Aorta (tissue), 5 donors: ENCODE data around the gene C5orf24. TPM values are rescaled to one million over a fixed set of nuclear protein-coding genes. Genes with fewer than 3 reads are reported as not detected.
"Not testable (repeated sequence)": the region's sequence is repeated elsewhere in the genome, so short reads cannot be mapped to it uniquely, and the experiment has no call there.

Source experiments
- ATAC-seq: fragments of 200-7000 bp; cut with Tn5 transposase; one replicate; pipeline ENCODE4 v1.9.1; 2022; ENCODE audit warnings: moderate library complexity; ENCODE audit not compliant: low FRiP score
- DNase-seq, 2 donors: peaks; one replicate each; pipeline ENCODE4 v3.0.0-alpha.2; 2020
- H3K27ac ChIP-seq, 2 donors: one replicate each; pipeline ENCODE4 v1.5.1; 2013; ENCODE audit warnings: low read length in 2 of 2, mild to moderate bottlenecking in 2 of 2, moderate library complexity in 2 of 2, control low read depth in 1 of 2, inconsistent platforms in 1 of 2, low read depth in 1 of 2
- H3K27me3 ChIP-seq, 2 donors: one replicate each; pipeline ENCODE4 v1.6.1; 2013; ENCODE audit warnings: control low read depth in 1 of 2, low read length in 1 of 2, mild to moderate bottlenecking in 1 of 2, moderate library complexity in 1 of 2; ENCODE audit not compliant: insufficient read depth in 2 of 2, control insufficient read depth in 1 of 2
- H3K36me3 ChIP-seq, 2 donors: one replicate each; pipeline ENCODE4 v1.6.1; 2013; ENCODE audit warnings: control low read depth in 1 of 2, low read length in 1 of 2, mild to moderate bottlenecking in 1 of 2; ENCODE audit not compliant: insufficient read depth in 2 of 2, control insufficient read depth in 1 of 2
- H3K4me1 ChIP-seq, 2 donors: one replicate each; pipeline ENCODE4 v1.6.1; 2013; ENCODE audit warnings: low read length in 2 of 2, control low read depth in 1 of 2, mild to moderate bottlenecking in 1 of 2, moderate library complexity in 1 of 2; ENCODE audit not compliant: insufficient read depth in 2 of 2, control insufficient read depth in 1 of 2
- H3K4me3 ChIP-seq, 2 donors: one replicate each; pipeline ENCODE4 v1.5.1; 2013; ENCODE audit warnings: low read length in 2 of 2, control low read depth in 1 of 2, mild to moderate bottlenecking in 1 of 2
- H3K9me3 ChIP-seq: one replicate; pipeline ENCODE4 v1.6.1; 2013; ENCODE audit warnings: mild to moderate bottlenecking, low read length; ENCODE audit not compliant: control insufficient read depth
- WGBS, 2 donors: extraction: QIAGEN DNeasy Blood & Tissue Kit; methylation state at CpG; one replicate each; pipeline ENCODE4 v1.1.7; 2013; 5-methylcytosine and 5-hydroxymethylcytosine counted together
- intact Hi-C, 2 donors: fragments of 100-400 bp; cut with DNase I; formaldehyde crosslinking; loops; one replicate each; pipeline versions ENCODE4 v1.14.2 to v1.15.0; 2022
- polyA plus RNA-seq, 2 donors: library from polyadenylated mRNA; stranded (reverse); fragments of 200-250 nt; gene quantifications; one replicate each; pipeline ENCODE4 v1.2.3, GENCODE V29; 2013
- total RNA-seq, 2 donors: library from RNA; stranded (reverse); fragmentation: NEBNext Ultra II Directional; extraction: Animal tissue kit (Norgen Biotek cat#: 25700); gene quantifications; one replicate each; pipeline ENCODE4 v1.2.1, GENCODE V29; 2021
- donor health status: healthy with polysubstance abuse.
- donor health status: Bipolar disorder and iron deficiency.
- donor health status: DM: no; HTN: no; CAD: no.
- donor health status: DM: no; HTN: no; CAD: no.
- donor health status: DM: yes; HTN: yes; CAD: no.

Gene C5orf24
- total and polyA plus RNA-seq, 4 donors, result 32.6 to 71.4 (median 46.2) TPM

- ATAC-seq (peak; percentile 97), DNase-seq (peak; percentile 93 to 96)
- peak within 1 kb of the TSS; percentile 50 to 89 for H3K4me3 ChIP-seq
- no peaks in the 10 kb centered on the region for H3K9me3 ChIP-seq
- 1% methylated on average over 77 to 79 of the region's 79 CpGs for WGBS, 2 donors
- intact Hi-C loops, result loop anchor here in 1 of 2 donors (2.0 kb wide), 1 partner anchor 31 kb away; the partner anchor contains the start of gene PCBD2
- no peaks in the 10 kb centered on the region for H3K27me3 ChIP-seq
- peak within 1 kb of the TSS; percentile 51 to 72 for H3K27ac ChIP-seq
- no peaks in the 10 kb centered on the region for H3K4me1 ChIP-seq
- H3K36me3 ChIP-seq, result no peaks in the 10 kb centered on the region
Observed at GRCh38 chr5:134873987-134874830, 28.4 kb downstream of the C5orf24 start, which contains the start of gene TXNDC15. TXNDC15 (plus strand) TSS chr5:134874371; CDS start chr5:134874428, 57 bp downstream.

GRCh38 chr5:134874831-134875655 lies 29.3 kb downstream of the C5orf24 start:
- H3K4me1 ChIP-seq, result no peaks in the 10 kb centered on the region
- intact Hi-C loops, result loop anchor here in 1 of 2 donors (2.0 kb wide), 1 partner anchor 30 kb away; the partner anchor contains the start of gene PCBD2
- peak overlapping the region; percentile 51 to 72 for H3K27ac ChIP-seq
- no peaks in the 10 kb centered on the region for H3K27me3 ChIP-seq
- H3K36me3 ChIP-seq, result no peaks in the 10 kb centered on the region
- H3K9me3 ChIP-seq, result no peaks in the 10 kb centered on the region
- WGBS, 2 donors, result 1 to 2% methylated on average over 20 of the region's 20 CpGs
- DNase-seq, result peak; percentile 79 to 85
- peak; percentile 83 for ATAC-seq
- peak overlapping the region; percentile 50 to 89 for H3K4me3 ChIP-seq

- Histone ChIP-seq H3K27ac (no peak overlapping the region), H3K9me3 (no peaks in the 10 kb centered on the region), H3K27me3 (no peaks in the 10 kb centered on the region), H3K36me3 (no peaks in the 10 kb centered on the region), H3K4me3 (no peak overlapping the region), H3K4me1 (no peaks in the 10 kb centered on the region)
- ATAC-seq, result no peak
- intact Hi-C loops, result no loop called here
- no peak for DNase-seq
Observed at GRCh38 chr5:134877159-134877558, 31.4 kb downstream of the C5orf24 start.

DNA sequence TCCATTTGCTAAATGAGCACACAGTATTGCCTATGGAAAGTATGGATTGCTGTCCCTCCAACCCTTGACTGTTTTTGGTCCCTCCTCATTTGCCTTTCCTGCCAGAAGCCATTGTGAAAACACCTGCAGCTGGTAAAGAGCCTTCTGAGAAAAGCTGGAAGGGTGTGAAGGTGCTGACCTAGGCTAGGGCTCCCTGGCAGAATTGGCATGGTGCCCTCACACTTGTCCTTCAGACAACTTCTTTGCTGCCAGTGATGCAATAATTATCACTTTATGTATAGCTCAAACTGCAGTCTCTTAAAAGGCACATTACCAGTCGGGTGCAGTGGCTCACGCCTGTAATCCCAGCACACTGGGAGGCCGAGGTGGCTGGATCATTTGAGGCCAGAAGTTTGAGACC lies 32.6 kb downstream of the C5orf24 start:
- Histone ChIP-seq H3K27ac (no peak overlapping the region), H3K4me1 (no peaks in the 10 kb centered on the region), H3K9me3 (no peaks in the 10 kb centered on the region), H3K4me3 (no peak overlapping the region), H3K36me3 (no peaks in the 10 kb centered on the region), H3K27me3 (no peaks in the 10 kb centered on the region)
- ATAC-seq (no peak), DNase-seq (no peak)
- intact Hi-C loops, result no loop called here
- WGBS, 2 donors, result 93 to 94% methylated on average over 3 of the region's 3 CpGs

- intact Hi-C loops, result no loop called here
- ATAC-seq (no peak), DNase-seq (no peak)
- Histone ChIP-seq H3K36me3 (no peaks in the 10 kb centered on the region), H3K27me3 (no peaks in the 10 kb centered on the region), H3K27ac (no peak overlapping the region), H3K9me3 (no peaks in the 10 kb centered on the region), H3K4me3 (no peak overlapping the region), H3K4me1 (no peaks in the 10 kb centered on the region)
- 80 to 84% methylated on average over 3 of the region's 3 CpGs for WGBS, 2 donors
Observed at GRCh38 chr5:134879456-134879855, 33.7 kb downstream of the C5orf24 start.

DNA sequence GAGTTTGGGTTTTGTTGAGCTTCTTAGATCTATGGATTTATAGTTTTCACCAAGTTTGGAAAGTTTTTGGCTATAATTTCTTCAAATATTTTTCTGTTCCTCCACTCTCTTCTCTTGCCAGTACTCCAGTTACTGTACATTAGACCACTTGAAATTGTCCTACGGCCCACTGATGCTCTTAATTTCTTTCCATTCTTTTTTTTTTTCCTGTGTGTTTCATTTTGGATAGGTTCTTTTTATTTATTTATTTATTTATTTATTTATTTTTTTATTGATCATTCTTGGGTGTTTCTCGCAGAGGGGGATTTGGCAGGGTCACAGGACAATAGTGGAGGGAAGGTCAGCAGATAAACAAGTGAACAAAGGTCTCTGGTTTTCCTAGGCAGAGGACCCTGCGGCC lies 35.2 kb downstream of the C5orf24 start:
- ATAC-seq, DNase-seq, H3K4me1 ChIP-seq, H3K27ac ChIP-seq, intact Hi-C loops, H3K27me3 ChIP-seq, H3K4me3 ChIP-seq, H3K36me3 ChIP-seq, H3K9me3 ChIP-seq: not testable (repeated sequence)
- WGBS, 2 donors, result 79 to 80% methylated on average over 1 to 2 of the region's 3 CpGs

GRCh38 chr5:134881711-134882110 lies 35.9 kb downstream of the C5orf24 start:
- H3K27me3 ChIP-seq, H3K9me3 ChIP-seq, H3K4me3 ChIP-seq, DNase-seq, H3K4me1 ChIP-seq, intact Hi-C loops, ATAC-seq, H3K36me3 ChIP-seq, H3K27ac ChIP-seq: not testable (repeated sequence)
- WGBS, 2 donors, result 92 to 96% methylated on average over 12 to 28 of the region's 30 CpGs

DNA sequence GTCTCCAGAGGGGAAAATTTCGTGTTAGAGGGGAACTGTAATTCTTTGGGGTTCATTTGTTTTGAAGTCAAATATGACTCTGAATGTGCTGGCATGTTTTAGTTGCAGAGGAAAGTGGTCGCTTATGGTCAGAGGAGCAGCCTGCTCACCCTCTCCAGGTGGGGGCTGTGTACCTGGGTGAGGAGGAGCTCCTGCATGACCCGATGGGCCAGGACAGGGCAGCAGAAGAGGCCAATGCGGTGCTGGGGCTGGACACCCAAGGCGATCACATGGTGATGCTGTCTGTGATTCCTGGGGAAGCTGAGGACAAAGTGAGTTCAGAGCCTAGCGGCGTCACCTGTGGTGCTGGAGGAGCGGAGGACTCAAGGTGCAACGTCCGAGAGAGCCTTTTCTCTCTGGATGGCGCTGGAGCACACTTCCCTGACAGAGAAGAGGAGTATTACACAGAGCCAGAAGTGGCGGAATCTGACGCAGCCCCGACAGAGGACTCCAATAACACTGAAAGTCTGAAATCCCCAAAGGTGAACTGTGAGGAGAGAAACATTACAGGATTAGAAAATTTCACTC lies 41.9 kb downstream of the C5orf24 start:
- Histone ChIP-seq H3K27ac (no peak overlapping the region), H3K4me1 (no peaks in the 10 kb centered on the region), H3K9me3 (no peaks in the 10 kb centered on the region), H3K4me3 (no peak overlapping the region), H3K36me3 (peaks cover 2 to 6% of the 10 kb centered on the region in 2 donors), H3K27me3 (no peaks in the 10 kb centered on the region)
- intact Hi-C loops, result no loop called here
- 88 to 89% methylated on average over 14 of the region's 14 CpGs for WGBS, 2 donors
- peak; percentile 15 for ATAC-seq
- DNase-seq, result no peak
